Stimulated activated CD4-positive, alpha-beta T cell treated with anti-CD3 and anti-CD28 coated beads, Interleukin-4, amount 100 ng/mL, for 48 hours (primary cell): ENCODE data around the gene AOPEP.
A peak's percentile ranks its signal among the peaks of the same experiment; 100 is the strongest.

Experiments used
- DNase-seq, 2 donors: peaks; one replicate each; pipeline ENCODE4 v3.0.0-alpha.2; 2020; ENCODE audit warnings: low read depth in 2 of 2

AOPEP gene

GRCh38 chr9:94791435-94791834 lies 64.9 kb downstream of the AOPEP start:
- DNase-seq = no peak

- no peak for DNase-seq
Measured at GRCh38 chr9:94792511-94792910, 66.0 kb downstream of the AOPEP start.

- no peak for DNase-seq
Measured at GRCh38 chr9:94794476-94795167, 68.1 kb downstream of the AOPEP start.

GRCh38 chr9:94796687-94797086 lies 70.2 kb downstream of the AOPEP start:
- DNase-seq = no peak

GRCh38 chr9:94798201-94798600 lies 71.7 kb downstream of the AOPEP start:
- no peak for DNase-seq

GRCh38 chr9:94798708-94799107 lies 72.2 kb downstream of the AOPEP start:
- no peak for DNase-seq

- DNase-seq = no peak
Measured at GRCh38 chr9:94799578-94800264, 73.2 kb downstream of the AOPEP start.

- DNase-seq = no peak
Measured at GRCh38 chr9:94800424-94801117, 74.1 kb downstream of the AOPEP start.

- no peak for DNase-seq
Measured at GRCh38 chr9:94801234-94801633, 74.7 kb downstream of the AOPEP start.

GRCh38 chr9:94801681-94802080 lies 75.2 kb downstream of the AOPEP start:
- DNase-seq = no peak

- no peak for DNase-seq
Measured at GRCh38 chr9:94802251-94802650, 75.8 kb downstream of the AOPEP start.

- peak in 1 of 2 donors; percentile 34 for DNase-seq
Measured at GRCh38 chr9:94802793-94803192, 76.3 kb downstream of the AOPEP start.

GRCh38 chr9:94804316-94804715 lies 77.8 kb downstream of the AOPEP start:
- DNase-seq = no peak

- DNase-seq = no peak
Measured at GRCh38 chr9:94805051-94805489, 78.6 kb downstream of the AOPEP start.

- no peak for DNase-seq
Measured at GRCh38 chr9:94805585-94805984, 79.1 kb downstream of the AOPEP start.

GRCh38 chr9:94806307-94806893 lies 79.9 kb downstream of the AOPEP start:
- no peak for DNase-seq

- no peak for DNase-seq
Measured at GRCh38 chr9:94807556-94807955, 81.1 kb downstream of the AOPEP start.

- DNase-seq = no peak
Measured at GRCh38 chr9:94808926-94809700, 82.6 kb downstream of the AOPEP start.

- no peak for DNase-seq
Measured at GRCh38 chr9:94809778-94810177, 83.3 kb downstream of the AOPEP start.

GRCh38 chr9:94811074-94811473 lies 84.6 kb downstream of the AOPEP start:
- no peak for DNase-seq

- no peak for DNase-seq
Measured at GRCh38 chr9:94812343-94812742, 85.8 kb downstream of the AOPEP start.

- DNase-seq = no peak
Measured at GRCh38 chr9:94813379-94813778, 86.9 kb downstream of the AOPEP start.
